Measurements from ENCODE around the gene LMNB1.

DNA sequence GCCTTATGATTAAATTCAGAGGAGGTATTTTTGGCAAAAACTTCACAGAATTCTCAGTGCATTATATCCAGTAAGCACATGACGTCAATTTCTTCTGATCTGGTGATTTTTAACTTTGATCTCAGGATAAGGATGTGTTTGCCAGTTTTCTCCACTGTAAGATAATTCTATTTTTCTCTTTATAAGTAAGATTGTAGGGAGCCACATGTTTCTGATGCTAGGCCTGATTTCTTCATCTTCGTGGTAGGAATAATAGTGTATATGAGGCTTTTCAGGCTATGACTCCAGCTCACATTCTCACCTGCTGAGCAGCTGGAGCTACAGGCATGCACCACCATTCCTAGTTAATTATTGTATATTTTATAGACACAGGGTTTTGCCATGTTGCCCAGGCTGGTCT lies 32.1 kb upstream of the LMNB1 start:
- TF ChIP-seq POLR2AphosphoS5 (IDR thresholded peaks at IDR 0.05; ENCODE audit: borderline replicate concordance, low read depth, low read length) (no peak), EZH2 (IDR thresholded peaks at IDR 0.05) (no peak), FOXP2 (optimal IDR thresholded peaks at IDR 0.05; ENCODE audit: control extremely low read depth, extremely low read length, insufficient read depth) (no peak)
